Right lung (tissue), 5 donors: ENCODE results near the gene RAD21L1. TPM values are rescaled to one million over a fixed set of nuclear protein-coding genes. Genes with fewer than 3 reads are reported as not detected.

Source experiments
- DNase-seq, 2 donors: peaks; one replicate each; pipeline ENCODE4 v3.0.0-alpha.2; 2013
- polyA plus RNA-seq, 5 donors: library from polyadenylated mRNA; unstranded; fragments of 120-200 nt; gene quantifications; one replicate each; pipeline versions ENCODE4 v1.2.1 to v1.2.3, GENCODE V29; 2013; ENCODE audit warnings: inconsistent platforms in 1 of 5, low replicate concordance in 1 of 5; ENCODE audit not compliant: insufficient read length in 5 of 5, insufficient read depth in 1 of 5

Gene RAD21L1
- polyA plus RNA-seq, 5 donors = not detected

DNA sequence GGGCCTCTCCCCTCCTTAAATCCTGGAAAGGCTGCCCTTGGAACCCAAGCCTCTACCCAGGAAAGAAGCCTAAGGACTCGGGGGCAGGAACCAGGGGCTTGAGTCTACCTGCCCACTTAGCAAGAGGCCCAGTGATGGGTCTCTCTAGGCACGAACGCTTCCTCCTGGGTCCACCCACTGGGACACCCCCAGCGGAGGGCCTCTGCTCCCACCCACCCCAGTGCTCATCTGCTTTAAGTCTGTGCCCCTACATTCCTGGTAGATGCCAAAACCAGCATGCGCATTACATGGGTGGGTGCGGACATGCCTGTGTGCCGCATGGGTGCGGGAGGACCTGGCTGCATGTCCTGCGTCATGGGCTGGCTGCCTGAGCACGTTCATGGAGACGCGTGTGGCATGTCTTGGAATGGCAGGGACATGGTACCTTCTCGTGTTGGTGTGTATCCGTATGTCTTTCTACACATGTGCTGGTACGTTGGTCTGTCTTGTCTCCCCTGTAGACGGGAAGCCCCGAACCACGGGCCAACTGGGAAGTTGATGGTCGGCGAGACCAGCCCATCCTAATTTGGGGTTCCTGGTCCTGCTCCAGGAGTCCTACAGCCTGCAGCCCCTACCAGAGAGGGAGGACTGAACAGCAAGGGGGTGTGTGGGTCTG lies 69.6 kb downstream of the RAD21L1 start:
- no peak for DNase-seq

GRCh38 chr20:1296117-1296610 lies 70.3 kb downstream of the RAD21L1 start:
- no peak for DNase-seq

GRCh38 chr20:1296922-1297321 lies 71.1 kb downstream of the RAD21L1 start:
- no peak for DNase-seq

DNA sequence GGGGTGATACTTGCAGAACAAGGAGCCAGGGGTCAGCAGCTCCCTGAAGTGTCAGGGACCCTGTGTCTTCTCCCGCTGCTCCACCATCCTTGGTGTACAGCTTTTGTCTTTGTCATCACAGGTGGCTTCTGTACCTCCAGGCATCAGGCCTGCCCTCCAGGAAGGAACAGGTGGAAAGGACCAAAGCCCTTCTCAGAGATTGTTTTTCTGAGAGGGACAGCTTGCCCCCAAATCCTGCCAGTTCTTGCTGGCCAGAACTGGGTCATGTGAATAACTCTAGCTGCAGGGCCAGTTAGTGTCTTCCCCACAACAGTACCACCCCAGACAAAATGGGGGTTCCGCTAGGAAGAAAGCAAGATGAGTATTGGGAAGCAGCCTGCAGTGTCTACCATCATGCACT lies 71.6 kb downstream of the RAD21L1 start:
- DNase-seq = no peak

- no peak for DNase-seq
Observed at GRCh38 chr20:1298166-1298565, 72.3 kb downstream of the RAD21L1 start.

DNA sequence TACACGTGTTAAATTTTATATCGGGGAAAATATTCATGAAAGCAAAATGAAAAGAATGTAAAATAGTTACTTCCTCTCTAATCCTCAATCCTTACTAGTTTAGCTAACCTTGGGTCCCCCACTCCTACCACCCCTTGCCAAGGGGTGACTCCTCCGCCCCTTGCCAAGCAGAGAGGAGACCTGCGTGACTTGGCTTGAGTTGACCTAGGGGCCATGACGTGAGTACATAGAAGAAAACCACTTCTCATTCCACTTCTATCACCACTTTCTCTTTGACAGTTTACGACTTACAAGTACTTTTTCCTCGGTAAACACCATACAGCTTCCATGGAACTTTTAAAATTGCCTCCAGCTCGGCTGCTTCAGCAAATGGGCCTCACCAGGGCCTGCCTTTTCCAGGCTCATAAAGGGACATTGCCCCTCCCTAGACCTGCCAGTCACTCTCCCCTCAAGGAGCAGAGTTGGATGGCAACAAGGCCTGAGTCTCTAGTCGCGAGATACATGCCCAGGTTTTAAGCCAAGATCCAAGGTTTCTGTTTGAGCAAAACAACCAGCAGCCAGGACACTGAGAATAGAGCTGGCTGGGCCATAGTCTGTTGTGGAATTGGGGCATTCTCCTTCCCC lies 73.2 kb downstream of the RAD21L1 start:
- peak in 1 of 2 donors; percentile 18 for DNase-seq

DNA sequence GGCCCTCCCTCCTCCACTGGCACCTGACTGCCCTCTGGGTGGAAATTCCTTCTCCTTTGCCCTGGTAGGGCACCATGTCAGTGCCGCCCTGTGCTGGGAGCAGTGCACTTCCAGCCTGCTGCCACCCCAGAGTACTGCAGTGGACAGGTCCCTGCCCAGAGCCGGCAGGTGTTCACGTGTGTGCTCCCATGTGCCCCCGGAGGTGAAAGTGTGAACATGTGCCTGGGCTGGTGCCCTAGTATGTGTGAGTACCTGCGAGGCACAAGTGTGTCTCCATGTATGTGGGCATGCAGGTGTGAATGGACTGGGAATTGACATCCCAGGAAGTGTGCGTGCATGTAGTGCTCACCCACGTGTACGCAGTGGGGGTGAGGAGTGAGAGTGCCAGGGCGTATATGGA lies 73.7 kb downstream of the RAD21L1 start:
- no peak for DNase-seq

GRCh38 chr20:1300083-1300840 lies 74.4 kb downstream of the RAD21L1 start:
- DNase-seq = no peak

GRCh38 chr20:1301031-1301529 lies 75.2 kb downstream of the RAD21L1 start:
- no peak for DNase-seq

DNA sequence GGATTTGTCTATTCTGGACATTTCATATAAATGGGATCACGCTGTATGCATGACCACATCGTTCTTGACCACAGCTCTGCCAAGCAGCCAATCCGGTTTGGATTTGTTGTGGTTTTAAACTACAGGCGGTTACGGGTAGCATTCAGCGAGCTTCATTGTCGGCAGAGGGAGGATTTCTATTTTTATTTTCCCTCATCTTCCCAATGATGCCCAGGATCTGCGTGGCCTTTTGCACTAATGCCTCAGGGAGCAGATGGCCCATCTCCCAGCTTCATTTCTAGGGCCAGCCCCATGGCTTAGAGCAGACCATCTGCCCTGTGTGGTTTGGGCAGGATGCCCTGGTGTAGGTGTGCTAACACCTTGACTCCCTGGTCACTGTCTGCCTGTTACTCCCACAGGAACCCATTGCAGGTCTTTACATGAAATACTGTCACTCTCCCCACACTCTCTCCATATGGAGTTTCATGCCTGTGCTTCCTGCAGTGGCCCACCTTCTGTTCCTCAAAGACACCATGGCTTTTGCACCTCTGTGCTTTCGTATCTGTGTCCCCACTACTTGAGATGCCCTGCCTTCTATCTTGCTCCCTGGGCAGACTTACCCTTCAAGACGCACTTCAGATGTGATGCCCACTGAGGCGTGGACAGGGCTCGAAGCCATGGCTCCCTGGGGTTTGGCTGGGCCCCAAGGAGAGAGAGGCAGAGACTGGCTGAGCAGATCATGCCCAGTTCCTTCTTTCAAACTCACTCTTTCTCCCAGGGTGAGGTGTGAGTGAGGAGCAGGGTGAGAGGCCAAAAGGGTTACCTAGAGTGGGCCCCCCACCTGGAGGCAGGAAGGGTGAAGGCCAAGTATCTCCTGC lies 77.1 kb downstream of the RAD21L1 start:
- DNase-seq = no peak

DNA sequence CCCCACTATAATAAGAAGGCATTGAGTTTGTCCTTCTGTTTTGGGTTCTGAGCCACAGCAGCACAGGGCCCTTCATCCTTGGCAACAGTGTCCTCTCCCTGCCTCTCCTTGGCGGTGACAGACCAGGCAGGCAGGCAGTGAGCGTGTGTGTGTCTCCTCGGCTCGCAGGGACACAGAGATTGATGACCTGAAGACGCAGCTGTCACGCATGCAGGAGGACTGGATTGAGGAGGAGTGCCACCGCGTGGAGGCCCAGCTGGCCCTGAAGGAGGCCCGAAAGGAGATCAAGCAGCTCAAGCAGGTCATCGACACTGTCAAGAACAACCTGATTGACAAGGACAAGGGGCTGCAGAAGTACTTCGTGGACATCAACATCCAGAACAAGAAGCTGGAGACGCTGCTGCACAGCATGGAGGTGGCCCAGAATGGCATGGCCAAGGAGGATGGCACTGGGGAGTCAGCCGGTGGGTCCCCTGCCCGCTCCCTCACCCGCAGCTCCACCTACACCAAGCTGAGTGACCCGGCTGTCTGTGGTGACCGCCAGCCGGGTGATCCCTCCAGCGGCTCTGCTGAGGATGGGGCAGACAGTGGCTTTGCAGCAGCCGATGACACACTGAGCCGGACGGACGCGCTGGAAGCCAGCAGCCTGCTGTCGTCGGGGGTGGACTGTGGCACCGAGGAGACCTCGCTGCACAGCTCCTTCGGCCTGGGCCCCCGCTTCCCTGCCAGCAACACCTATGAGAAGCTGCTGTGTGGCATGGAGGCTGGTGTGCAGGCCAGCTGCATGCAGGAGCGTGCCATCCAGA lies 79.1 kb downstream of the RAD21L1 start:
- no peak for DNase-seq

Other genes starting within 250 kb of the RAD21L1 start
- 1 to 10 TPM; 2.2 to 4.7 (median 3.5) TPM for gene RSPO4, start 223.7 kb upstream of the RAD21L1 start, polyA plus RNA-seq
- gene PSMF1, start 107.4 kb upstream of the RAD21L1 start, polyA plus RNA-seq = 100 to 1,000 TPM; 111 to 155 (median 138) TPM
- gene TMEM74B, start 41.1 kb upstream of the RAD21L1 start, polyA plus RNA-seq = 10 to 100 TPM; 10.3 to 16.0 (median 12.1) TPM
- 1 to 10 TPM; 1.0 to 1.7 (median 1.5) TPM for gene C20orf202, start 22.6 kb upstream of the RAD21L1 start, polyA plus RNA-seq
- gene SNPH, start 40.2 kb downstream of the RAD21L1 start, polyA plus RNA-seq = 1 to 10 TPM; 1.5 to 3.4 (median 2.2) TPM
- 1 to 10 TPM; 1.8 to 4.3 (median 3.2) TPM for gene SDCBP2, start 103.1 kb downstream of the RAD21L1 start, polyA plus RNA-seq
- gene FKBP1A, start 167.0 kb downstream of the RAD21L1 start, polyA plus RNA-seq = 100 to 1,000 TPM; 439 to 529 (median 459) TPM
- gene NSFL1C, start 240.8 kb downstream of the RAD21L1 start, polyA plus RNA-seq = 10 to 100 TPM; 82.5 to 96.7 (median 93.7) TPM